KOPT-K1 (cell line): ENCODE measurements around the gene IFITM1.
A peak's percentile ranks its signal among the peaks of the same experiment; 100 is the strongest.
"Not testable (repeated sequence)": the region's sequence is repeated elsewhere in the genome, so short reads cannot be mapped to it uniquely, and the experiment has no call there.

ENCODE experiments used
- H3K27ac ChIP-seq: fragments of 200-600 bp; sonication (generic); 2 replicates; pipeline ENCODE4 v1.5.1; 2016; ENCODE audit warnings: antibody characterized with exemption, mild to moderate bottlenecking, low read depth, low read length; ENCODE audit not compliant: poor library complexity, severe bottlenecking
- H3K36me3 ChIP-seq: fragments of 200-600 bp; sonication (generic); 2 replicates; pipeline ENCODE4 v1.5.1; 2017; ENCODE audit warnings: antibody characterized with exemption, mild to moderate bottlenecking, low read length, moderate library complexity; ENCODE audit not compliant: insufficient read depth
- H3K9me3 ChIP-seq: fragments of 200-600 bp; sonication (generic); 2 replicates; pipeline ENCODE4 v1.5.1; 2017; ENCODE audit warnings: antibody characterized with exemption, low read length, mild to moderate bottlenecking; ENCODE audit not compliant: insufficient read depth, poor library complexity, severe bottlenecking

The IFITM1 gene

GRCh38 chr11:297051-297585 is 16.7 kb upstream of the IFITM1 start:
- Histone ChIP-seq H3K27ac (no peak overlapping the region), H3K9me3 (no peaks in the 10 kb centered on the region), H3K36me3 (peaks cover 46% of the 10 kb centered on the region)

- Histone ChIP-seq H3K27ac (no peak overlapping the region), H3K9me3 (no peaks in the 10 kb centered on the region), H3K36me3 (peaks cover 39% of the 10 kb centered on the region)
Measured at GRCh38 chr11:297586-298405, 16.0 kb upstream of the IFITM1 start.

- Histone ChIP-seq H3K27ac (no peak overlapping the region), H3K9me3 (no peaks in the 10 kb centered on the region), H3K36me3 (peaks cover 32% of the 10 kb centered on the region)
Measured at GRCh38 chr11:298406-299065, 15.3 kb upstream of the IFITM1 start.

- Histone ChIP-seq H3K27ac (no peak within 1 kb of the TSS), H3K36me3 (peaks cover 24% of the 10 kb centered on the region), H3K9me3 (no peaks in the 10 kb centered on the region)
Measured at GRCh38 chr11:299081-299891, 14.6 kb upstream of the IFITM1 start, which contains the start of gene IFITM5. Gene IFITM5, minus strand, starts transcription at chr11:299526. Its CDS starts 36 bp downstream, at chr11:299490.

GRCh38 chr11:299951-300735 is 13.7 kb upstream of the IFITM1 start:
- Histone ChIP-seq H3K36me3 (peaks cover 16% of the 10 kb centered on the region), H3K9me3 (no peaks in the 10 kb centered on the region), H3K27ac (no peak overlapping the region)

- no peak overlapping the region for H3K27ac ChIP-seq
- no peaks in the 10 kb centered on the region for H3K36me3 ChIP-seq
- no peaks in the 10 kb centered on the region for H3K9me3 ChIP-seq
Measured at GRCh38 chr11:303363-303762, 10.5 kb upstream of the IFITM1 start.

- Histone ChIP-seq H3K36me3 (no peaks in the 10 kb centered on the region), H3K9me3 (no peaks in the 10 kb centered on the region), H3K27ac (no peak overlapping the region)
Measured at GRCh38 chr11:304061-304506, 9.8 kb upstream of the IFITM1 start.

- Histone ChIP-seq H3K9me3 (no peaks in the 10 kb centered on the region), H3K27ac (no peak overlapping the region), H3K36me3 (no peaks in the 10 kb centered on the region)
Measured at GRCh38 chr11:304915-305843, 8.7 kb upstream of the IFITM1 start.

- Histone ChIP-seq H3K9me3 (no peaks in the 10 kb centered on the region), H3K36me3 (no peaks in the 10 kb centered on the region), H3K27ac (no peak overlapping the region)
Measured at GRCh38 chr11:305844-306211, 8.0 kb upstream of the IFITM1 start.

- Histone ChIP-seq H3K9me3 (no peaks in the 10 kb centered on the region), H3K36me3 (no peaks in the 10 kb centered on the region), H3K27ac (no peak overlapping the region)
Measured at GRCh38 chr11:306645-307371, 7.0 kb upstream of the IFITM1 start.

- H3K9me3 ChIP-seq, H3K36me3 ChIP-seq: not testable (repeated sequence)
- H3K27ac ChIP-seq = peak within 1 kb of the TSS; percentile 23
Measured at GRCh38 chr11:307766-308708, 5.8 kb upstream of the IFITM1 start, which contains the start of gene IFITM2. Gene IFITM2, plus strand, starts transcription at chr11:307816. Its CDS starts 377 bp downstream, at chr11:308193.
